Heart left ventricle (tissue), 16 donors: Measurements from ENCODE around the gene LRRC37A3. TPM values are rescaled to one million over a fixed set of nuclear protein-coding genes. Genes with fewer than 3 reads are reported as not detected.
"Not testable (repeated sequence)": the region's sequence is repeated elsewhere in the genome, so short reads cannot be mapped to it uniquely, and the experiment has no call there.

Experiments used
- ATAC-seq, 4 donors: fragments of 200-7000 bp; cut with Tn5 transposase; one replicate each; pipeline ENCODE4 v1.9.1; 2020 to 2022; ENCODE audit warnings: moderate library complexity in 4 of 4, mild to moderate bottlenecking in 3 of 4, moderate number of reproducible peaks in 1 of 4
- DNase-seq, 5 donors: peaks; one replicate each; pipeline ENCODE4 v3.0.0-alpha.2; 2020
- H3K27ac ChIP-seq, 12 donors: fragments of 200-600 bp; sonication (generic) in 4 of 12; one replicate each; pipeline versions ENCODE4 v1.5.0 to v1.8.0; 2016 to 2022; ENCODE audit warnings: mild to moderate bottlenecking in 2 of 12
- H3K27me3 ChIP-seq, 9 donors: fragments of 200-600 bp; sonication (generic) in 2 of 9; one replicate each; pipeline versions ENCODE4 v1.5.1 to v1.8.0; 2016 to 2022; ENCODE audit warnings: mild to moderate bottlenecking in 3 of 9
- H3K36me3 ChIP-seq, 9 donors: fragments of 200-600 bp; sonication (generic) in 2 of 9; one replicate each; pipeline versions ENCODE4 v1.5.0 to v1.8.0; 2018 to 2022; ENCODE audit warnings: mild to moderate bottlenecking in 2 of 9
- H3K4me1 ChIP-seq, 12 donors: fragments of 200-600 bp; sonication (generic) in 4 of 12; one replicate each; pipeline versions ENCODE4 v1.5.0 to v1.8.0; 2016 to 2022; ENCODE audit warnings: mild to moderate bottlenecking in 3 of 12
- H3K4me3 ChIP-seq, 12 donors: fragments of 200-600 bp; sonication (generic) in 4 of 12; one replicate each; pipeline versions ENCODE4 v1.5.0 to v1.8.0; 2017 to 2022; ENCODE audit warnings: mild to moderate bottlenecking in 9 of 12, moderate library complexity in 4 of 12
- H3K9me3 ChIP-seq, 12 donors: fragments of 200-600 bp; sonication (generic) in 4 of 12; one replicate each; pipeline versions ENCODE4 v1.5.0 to v1.8.0; 2016 to 2022; ENCODE audit warnings: mild to moderate bottlenecking in 1 of 12
- POLR2A ChIP-seq, 2 donors: fragments of 450-650 bp; IDR thresholded peaks; one replicate each; pipeline ENCODE4 v1.6.1; 2017; ENCODE audit warnings: antibody characterized with exemption in 2 of 2, mild to moderate bottlenecking in 2 of 2, moderate library complexity in 2 of 2
- WGBS, 4 donors: extraction: QIAGEN DNeasy Blood & Tissue Kit in 2 of 4; methylation state at CpG; one replicate each; pipeline versions ENCODE4 v1.1.5 to v1.1.7; 2013 to 2018; 5-methylcytosine and 5-hydroxymethylcytosine counted together
- intact Hi-C, 10 donors: fragments of 100-400 bp; cut with DNase I; formaldehyde crosslinking; loops; one replicate each; pipeline versions ENCODE4 v1.11.1 to v1.14.2; 2022
- polyA plus RNA-seq, 2 donors: library from polyadenylated mRNA; stranded (reverse); fragments of 200-250 nt; gene quantifications; one replicate each; pipeline ENCODE4 v1.2.3, GENCODE V29; 2013
- total RNA-seq, 9 donors: library from RNA; depleted of rRNA in 2 of 9; stranded (reverse); fragments of >200 nt in 2 of 9; fragmentation: NEBNext Ultra II Directional in 3 of 9; extraction: Animal tissue kit (Norgen Biotek cat#: 25700) in 3 of 9; gene quantifications; one replicate each; pipeline versions ENCODE4 v1.1.0 to v1.2.4, GENCODE V29; 2016 to 2023
- TF ChIP-seq, protein P1 (sequence below), 12 donors: fragments of 200-600 bp; sonication (generic) in 4 of 12; IDR thresholded peaks; one replicate each; pipeline versions ENCODE4 v1.5.0 to v1.8.0; 2018 to 2022; ENCODE audit warnings: antibody characterized with exemption in 12 of 12, mild to moderate bottlenecking in 5 of 12
- donor health status: ischemic (EF 13 %, LVEDD 7.1; RV severe dilation, severe dysfunction).
- donor health status: healthy with polysubstance abuse.
- donor health status: DM: no; HTN: yes; CAD: no.
- donor health status: DM: no; HTN: no; CAD: no.
- donor health status: ischemic (EF 25% LVEDD 6.9; RV normal size, moderate dysfunction).
- donor health status: ischemic (EF 25% LVEDD 5.7; RV mildly dilated, moderate dysfunction).
- donor health status: healthy.
- donor health status: DM: yes; HTN: yes; CAD: no.
- donor health status: ischemic (EF 35%, LVEDD 5.7; RV mildly dilated, moderate dysfunction).
- donor health status: nonischemic (EF 11% LVEDD 7.7; RV severe dilation, severe dysfunction).
- donor health status: DM: yes; HTN: yes; CAD: no.
- donor health status: PGD.
- donor health status: ischemic (EF 29% LVEDD 5.4; RV normal size, mild dysfunction).
- donor health status: nonischemic (EF 23%, LVEDD 6.1; RV moderate dilation, normal function).

LRRC37A3 gene
- total and polyA plus RNA-seq, 11 donors: 0.69 to 7.4 (median 2.5) TPM

DNA sequence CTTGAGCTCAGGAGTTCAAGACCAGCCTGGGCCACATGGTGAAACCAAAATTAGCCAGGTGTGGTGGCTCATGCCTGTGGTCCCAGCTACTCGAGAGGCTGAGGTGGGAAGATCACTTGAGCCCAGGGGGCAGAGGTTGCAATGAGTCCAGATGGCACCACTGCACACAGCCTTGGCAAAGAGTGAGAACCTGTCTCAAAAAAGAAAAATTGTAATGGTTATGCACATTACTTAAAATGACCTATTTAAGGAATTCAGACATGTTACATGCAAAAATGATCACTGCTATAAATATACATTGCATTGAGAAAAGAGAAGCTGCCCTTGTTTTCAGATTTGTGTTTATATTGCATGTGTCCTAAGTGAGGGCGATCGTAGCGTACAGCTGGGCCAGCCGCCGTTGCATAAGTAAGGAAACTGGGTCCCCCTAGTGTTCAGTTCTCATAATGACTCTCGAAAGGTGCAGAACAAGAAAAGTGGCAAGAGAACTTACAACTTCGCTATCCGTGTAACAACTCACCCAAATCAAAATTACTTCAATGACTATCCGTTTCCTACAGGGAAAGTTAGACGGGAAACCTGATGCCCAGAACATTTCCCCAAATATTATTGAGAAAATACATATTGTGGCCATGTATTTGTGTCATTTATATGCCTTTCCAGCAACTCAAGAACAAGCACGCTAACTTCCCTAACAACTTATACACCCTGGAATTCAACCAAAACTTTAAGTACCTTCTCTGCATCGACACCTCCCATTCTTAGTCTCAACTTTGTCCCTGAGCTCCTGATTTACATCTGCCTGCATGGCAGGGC is 42.5 kb upstream of the LRRC37A3 start:
- peak; percentile 69 to 76 (median 75) for ATAC-seq
- intact Hi-C loops: loop anchor here in 4 of 10 donors (5.0 kb wide), 3 partner anchors 34 to 184 kb away; no protein-coding TSS in a partner anchor
- TF ChIP-seq, protein P1, sequence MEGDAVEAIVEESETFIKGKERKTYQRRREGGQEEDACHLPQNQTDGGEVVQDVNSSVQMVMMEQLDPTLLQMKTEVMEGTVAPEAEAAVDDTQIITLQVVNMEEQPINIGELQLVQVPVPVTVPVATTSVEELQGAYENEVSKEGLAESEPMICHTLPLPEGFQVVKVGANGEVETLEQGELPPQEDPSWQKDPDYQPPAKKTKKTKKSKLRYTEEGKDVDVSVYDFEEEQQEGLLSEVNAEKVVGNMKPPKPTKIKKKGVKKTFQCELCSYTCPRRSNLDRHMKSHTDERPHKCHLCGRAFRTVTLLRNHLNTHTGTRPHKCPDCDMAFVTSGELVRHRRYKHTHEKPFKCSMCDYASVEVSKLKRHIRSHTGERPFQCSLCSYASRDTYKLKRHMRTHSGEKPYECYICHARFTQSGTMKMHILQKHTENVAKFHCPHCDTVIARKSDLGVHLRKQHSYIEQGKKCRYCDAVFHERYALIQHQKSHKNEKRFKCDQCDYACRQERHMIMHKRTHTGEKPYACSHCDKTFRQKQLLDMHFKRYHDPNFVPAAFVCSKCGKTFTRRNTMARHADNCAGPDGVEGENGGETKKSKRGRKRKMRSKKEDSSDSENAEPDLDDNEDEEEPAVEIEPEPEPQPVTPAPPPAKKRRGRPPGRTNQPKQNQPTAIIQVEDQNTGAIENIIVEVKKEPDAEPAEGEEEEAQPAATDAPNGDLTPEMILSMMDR (IDR thresholded peaks at IDR 0.05): peak; percentile 60 to 77 (median 71)

DNA sequence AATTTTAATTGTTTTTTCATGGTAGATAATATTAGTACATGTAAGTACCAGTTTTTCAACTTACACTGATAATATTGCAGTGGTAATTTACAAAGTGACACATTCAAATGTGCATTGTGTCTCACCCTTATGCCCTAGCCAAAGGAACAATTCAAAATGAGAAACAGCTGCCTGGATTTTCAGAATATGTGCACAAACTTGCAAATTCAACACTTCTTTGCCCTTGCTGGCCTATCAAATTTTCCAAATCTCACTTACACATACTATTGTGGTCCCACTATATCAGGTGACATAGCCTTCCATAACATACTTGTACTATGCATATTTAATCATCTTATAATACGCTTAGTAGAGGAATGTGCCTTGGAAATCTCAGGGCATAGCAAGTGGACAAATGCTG is 32.6 kb upstream of the LRRC37A3 start:
- ATAC-seq (no peak), DNase-seq (no peak)
- H3K27me3 ChIP-seq: no peaks in the 10 kb centered on the region
- 94 to 100% (median 98%) methylated on average over 1 of the region's 1 CpG for WGBS, 4 donors
- intact Hi-C loops: no loop called here
- no peaks in the 10 kb centered on the region for H3K9me3 ChIP-seq
- no peaks in the 10 kb centered on the region for H3K4me1 ChIP-seq
- no peak overlapping the region for H3K4me3 ChIP-seq
- no peaks in the 10 kb centered on the region for H3K36me3 ChIP-seq
- no peak overlapping the region for H3K27ac ChIP-seq
- TF ChIP-seq, protein P1 (IDR thresholded peaks at IDR 0.05): no peak
- TF ChIP-seq POLR2A (IDR thresholded peaks at IDR 0.05): no peak

More for the DNA sequence above, 42.5 kb upstream of the LRRC37A3 start:
- Histone ChIP-seq H3K4me1 (peaks cover 0 to 28% (median 10%) of the 10 kb centered on the region in 12 donors), H3K27ac (peak overlapping the region in 1 of 12 donors; percentile 36), H3K4me3 (peak overlapping the region in 5 of 12 donors; percentile 15 to 37 (median 28))
- 3 to 6% (median 4%) methylated on average over 13 of the region's 13 CpGs for WGBS, 4 donors
- not testable (repeated sequence) for H3K9me3 ChIP-seq, H3K27me3 ChIP-seq, H3K36me3 ChIP-seq
- peak in 3 of 5 donors; percentile 32 to 75 (median 45) for DNase-seq

DNA sequence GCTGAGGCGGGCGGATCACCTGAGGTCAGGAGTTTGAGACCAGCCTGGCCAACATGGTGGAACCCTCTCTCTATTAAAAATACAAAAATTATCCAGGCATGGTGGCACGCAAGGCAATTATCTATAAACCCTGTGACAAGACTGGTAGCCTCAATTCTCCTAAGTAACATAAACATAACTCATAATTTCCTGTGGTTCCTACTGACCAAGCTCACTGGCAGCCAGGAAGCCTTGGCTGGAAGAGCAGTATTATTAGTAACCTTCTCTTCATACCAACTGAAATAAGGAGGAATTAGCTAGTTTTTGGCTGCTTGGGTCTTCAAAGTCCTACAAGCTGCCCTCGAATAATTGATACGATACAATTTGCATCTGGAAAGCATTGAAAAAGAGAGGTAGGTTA is 31.6 kb upstream of the LRRC37A3 start:
- ATAC-seq (no peak), DNase-seq (no peak)
- no peak overlapping the region for H3K27ac ChIP-seq
- no peaks in the 10 kb centered on the region for H3K36me3 ChIP-seq
- no peak overlapping the region for H3K4me3 ChIP-seq
- WGBS, 4 donors: 83 to 96% (median 93%) methylated on average over 5 of the region's 5 CpGs
- H3K27me3 ChIP-seq: no peaks in the 10 kb centered on the region
- TF ChIP-seq POLR2A (IDR thresholded peaks at IDR 0.05): no peak
- TF ChIP-seq, protein P1 (IDR thresholded peaks at IDR 0.05): no peak
- intact Hi-C loops: no loop called here
- no peaks in the 10 kb centered on the region for H3K4me1 ChIP-seq
- H3K9me3 ChIP-seq: no peaks in the 10 kb centered on the region

DNA sequence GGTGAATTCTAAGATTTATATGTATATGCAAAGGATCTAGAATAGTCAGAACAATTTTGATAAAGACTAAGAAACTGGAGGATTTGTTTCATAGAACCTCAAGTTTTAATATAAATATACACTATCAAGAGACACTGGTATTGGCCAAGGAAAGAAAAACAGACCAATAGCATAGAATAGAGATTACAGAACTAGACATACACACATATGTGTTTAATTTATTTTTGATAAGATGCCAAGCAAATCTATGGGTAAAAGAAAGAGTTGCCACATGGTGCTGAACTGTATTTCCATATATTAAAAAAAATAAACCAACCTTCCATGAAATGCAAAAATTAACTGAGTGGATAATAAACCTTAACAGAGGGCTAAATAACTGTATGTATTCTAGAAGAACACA is 27.9 kb upstream of the LRRC37A3 start:
- intact Hi-C loops: no loop called here
- no peaks in the 10 kb centered on the region for H3K36me3 ChIP-seq
- no peak overlapping the region for H3K27ac ChIP-seq
- no peaks in the 10 kb centered on the region for H3K27me3 ChIP-seq
- H3K9me3 ChIP-seq: no peaks in the 10 kb centered on the region
- TF ChIP-seq, protein P1 (IDR thresholded peaks at IDR 0.05): no peak
- no peak for TF ChIP-seq POLR2A (IDR thresholded peaks at IDR 0.05)
- DNase-seq: no peak
- no peaks in the 10 kb centered on the region for H3K4me1 ChIP-seq
- H3K4me3 ChIP-seq: no peak overlapping the region
- no peak for ATAC-seq
